22Rv1 (cell line): Measurements from ENCODE around the gene BECN2.

ENCODE experiments used
- H3K27ac ChIP-seq: fragments of 450-650 bp; 2 replicates; pipeline ENCODE4 v1.5.1; 2017
- CTCF ChIP-seq: fragments of 450-650 bp; IDR thresholded peaks from 2 replicates; pipeline ENCODE4 v1.5.1; 2017; ENCODE audit warnings: mild to moderate bottlenecking
- ZFX ChIP-seq: fragments of 450-650 bp; IDR thresholded peaks from 2 replicates; pipeline ENCODE4 v1.6.1; 2017; ENCODE audit warnings: antibody characterized with exemption, borderline replicate concordance

The BECN2 gene

GRCh38 chr1:241927321-241927720 is 30.2 kb upstream of the BECN2 start:
- H3K27ac ChIP-seq = no peak overlapping the region
- TF ChIP-seq ZFX (no peak), CTCF (no peak)

DNA sequence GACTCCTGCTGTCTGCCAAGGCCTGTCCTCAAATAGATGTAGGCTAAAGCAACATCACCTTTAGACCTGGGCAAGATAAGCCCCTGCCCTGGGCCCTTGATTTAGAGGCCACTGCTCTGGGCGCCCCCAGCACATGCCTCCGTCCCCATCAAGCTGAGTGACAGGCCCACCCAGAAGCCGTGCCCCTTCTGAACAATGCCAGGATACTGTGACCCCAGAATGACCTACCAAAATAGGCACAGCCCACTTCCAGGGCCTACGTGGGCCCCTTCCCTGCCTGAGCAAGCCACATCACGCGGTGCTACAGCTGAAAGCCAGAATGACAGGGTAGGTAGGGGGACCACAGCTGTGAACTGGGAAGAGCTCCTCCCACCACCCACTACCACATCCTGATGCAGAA is 24.7 kb upstream of the BECN2 start:
- TF ChIP-seq ZFX = no peak
- no peak for TF ChIP-seq CTCF

GRCh38 chr1:241934201-241934848 is 23.2 kb upstream of the BECN2 start:
- H3K27ac ChIP-seq = no peak overlapping the region
- no peak for TF ChIP-seq CTCF
- no peak for TF ChIP-seq ZFX

More for the DNA sequence above, 24.7 kb upstream of the BECN2 start:
- no peak overlapping the region for H3K27ac ChIP-seq

DNA sequence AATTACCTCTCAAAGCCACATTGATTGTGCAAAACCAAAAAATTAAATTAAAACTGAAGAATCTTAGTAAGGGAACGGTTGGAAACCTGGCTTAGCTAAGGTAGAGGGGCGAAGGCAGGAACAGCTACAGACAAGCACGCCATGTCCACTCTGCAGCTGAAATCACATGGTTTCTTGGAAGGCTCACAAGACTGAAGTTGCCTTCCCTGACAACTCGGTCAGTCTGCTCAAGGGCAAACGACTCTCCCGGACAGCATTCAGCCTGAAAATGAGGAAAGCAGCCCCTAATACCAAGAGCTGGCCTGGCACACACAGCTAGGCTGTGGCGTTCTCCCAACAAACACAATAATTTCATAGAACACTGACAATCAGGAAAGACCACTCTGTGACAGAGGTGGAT is 22.7 kb upstream of the BECN2 start:
- TF ChIP-seq CTCF (no peak), ZFX (no peak)
- no peak overlapping the region for H3K27ac ChIP-seq

GRCh38 chr1:241939798-241940197 is 17.8 kb upstream of the BECN2 start:
- no peak overlapping the region for H3K27ac ChIP-seq
- TF ChIP-seq CTCF = no peak
- TF ChIP-seq ZFX = no peak

DNA sequence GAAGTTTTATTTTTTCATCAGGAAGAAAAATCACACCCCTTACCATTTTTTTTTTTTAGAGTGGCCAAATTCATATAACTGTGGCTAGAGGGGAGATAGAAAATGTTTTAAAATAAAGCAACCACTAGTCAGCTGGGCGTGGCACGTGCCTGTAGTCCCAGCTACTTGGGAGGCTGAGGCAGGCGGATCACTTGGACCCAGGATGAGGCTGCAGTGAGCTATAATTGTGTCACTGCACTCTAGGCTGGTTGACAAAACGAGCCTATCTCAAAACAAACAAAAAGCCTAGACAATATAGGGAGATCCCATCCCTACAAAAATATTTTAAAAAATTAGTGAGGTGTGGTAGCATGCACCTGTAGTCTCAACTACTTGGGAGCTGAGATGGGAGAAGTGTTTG is 14.8 kb upstream of the BECN2 start:
- TF ChIP-seq ZFX (no peak), CTCF (no peak)
- H3K27ac ChIP-seq = no peak overlapping the region

DNA sequence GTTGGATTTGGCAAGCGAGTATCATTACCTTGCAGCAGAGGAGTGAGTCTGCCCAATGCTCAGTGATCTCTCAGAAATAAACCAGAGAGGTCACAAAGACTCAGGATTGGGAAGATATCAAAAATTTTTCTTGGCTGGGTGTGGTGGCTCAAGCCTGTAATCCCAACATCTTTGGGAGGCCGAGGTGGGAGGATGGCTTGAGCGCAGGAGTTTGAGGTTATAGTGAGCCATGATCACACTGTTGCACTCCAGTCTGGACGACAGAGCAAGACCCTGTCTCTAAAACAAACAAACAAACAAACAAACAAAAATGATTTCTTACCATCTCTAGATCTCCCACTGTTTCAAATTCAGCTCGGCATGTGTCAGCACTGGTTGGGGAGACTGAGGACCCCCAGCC is 13.3 kb upstream of the BECN2 start:
- TF ChIP-seq ZFX (no peak), CTCF (no peak)
- no peak overlapping the region for H3K27ac ChIP-seq
